Measurements from ENCODE around the gene ATP6V0C. TPM values are rescaled to one million over a fixed set of nuclear protein-coding genes. Genes with fewer than 3 reads are reported as not detected.

ATP6V0C gene
- total and polyA plus RNA-seq, 2 of the 13 experiments (the other 11 are each of a cell fraction or from before 2014, with no cell fraction given) = 10.4 to 20.1 TPM

- TF ChIP-seq ZBTB10 (CRISPR knock-in tag; IDR thresholded peaks at IDR 0.05; ENCODE audit: borderline replicate concordance) (no peak), ZBTB46 (CRISPR knock-in tag; IDR thresholded peaks at IDR 0.05; ENCODE audit: borderline replicate concordance) (no peak), MYPOP (CRISPR knock-in tag; IDR thresholded peaks at IDR 0.05) (peak; percentile 83; the same call in 1 of the 2 replicates), USF2 (IDR thresholded peaks at IDR 0.05; ENCODE audit: low read depth, low read length) (no peak), USF2 (CRISPR knock-in tag; IDR thresholded peaks at IDR 0.05; ENCODE audit: borderline replicate concordance) (no peak), MLX (CRISPR knock-in tag; IDR thresholded peaks at IDR 0.05) (peak; percentile 48; the same call in 1 of the 2 replicates), IRF2 (CRISPR knock-in tag; IDR thresholded peaks at IDR 0.05) (peak; percentile 78), ZNF260 (CRISPR knock-in tag; IDR thresholded peaks at IDR 0.05; ENCODE audit: borderline replicate concordance, low read depth) (no peak), ZNF652 (CRISPR knock-in tag; IDR thresholded peaks at IDR 0.05; ENCODE audit: borderline replicate concordance, low read depth) (peak; percentile 7), IKZF4 (CRISPR knock-in tag; IDR thresholded peaks at IDR 0.05; ENCODE audit: borderline replicate concordance, low read depth, not compliant biosample characterization) (no peak), HNF1A (IDR thresholded peaks at IDR 0.05; ENCODE audit: low read depth) (peak; percentile 68), HNF1A (CRISPR knock-in tag; IDR thresholded peaks at IDR 0.05; ENCODE audit: borderline replicate concordance) (peak; percentile 53; the same call in 1 of the 2 replicates), ZNF24 (IDR thresholded peaks at IDR 0.05) (no peak), ZNF451 (CRISPR knock-in tag; IDR thresholded peaks at IDR 0.05) (peak; percentile 62; the same call in 1 of the 2 replicates)
Observed at GRCh38 chr16:2524339-2524938, 10.7 kb downstream of the ATP6V0C start (continued).
